GM19452 (cell line): Measurements from ENCODE around the gene C13orf46.
A peak's percentile ranks its signal among the peaks of the same experiment; 100 is the strongest.

ENCODE experiments used
- ATAC-seq: cut with Tn5 transposase; IDR thresholded peaks from one replicate; pipeline ENCODE4 v1.9.1; 2021; ENCODE audit not compliant: unreplicated experiment

The C13orf46 gene

DNA sequence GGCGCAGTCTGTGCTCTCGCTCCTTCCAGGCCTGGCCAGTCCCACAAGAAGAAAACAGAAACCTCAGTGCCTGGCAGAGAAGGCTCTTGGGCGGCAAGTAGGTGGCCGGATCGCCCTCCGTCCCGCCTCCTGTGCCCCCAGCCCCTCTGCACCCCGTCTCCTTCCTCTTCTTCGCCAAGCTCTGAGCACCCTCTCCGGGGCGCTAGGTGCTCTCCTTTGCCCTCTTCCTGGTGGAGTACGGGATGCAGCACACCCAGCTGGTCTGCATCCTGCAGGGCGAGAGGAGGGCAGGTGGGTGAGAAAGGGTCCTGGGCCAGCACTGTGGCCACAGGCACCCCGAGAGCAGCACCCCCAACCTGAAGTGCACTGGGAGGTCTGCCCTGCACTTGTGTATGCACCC is 17.3 kb downstream of the C13orf46 start:
- no peak for ATAC-seq

DNA sequence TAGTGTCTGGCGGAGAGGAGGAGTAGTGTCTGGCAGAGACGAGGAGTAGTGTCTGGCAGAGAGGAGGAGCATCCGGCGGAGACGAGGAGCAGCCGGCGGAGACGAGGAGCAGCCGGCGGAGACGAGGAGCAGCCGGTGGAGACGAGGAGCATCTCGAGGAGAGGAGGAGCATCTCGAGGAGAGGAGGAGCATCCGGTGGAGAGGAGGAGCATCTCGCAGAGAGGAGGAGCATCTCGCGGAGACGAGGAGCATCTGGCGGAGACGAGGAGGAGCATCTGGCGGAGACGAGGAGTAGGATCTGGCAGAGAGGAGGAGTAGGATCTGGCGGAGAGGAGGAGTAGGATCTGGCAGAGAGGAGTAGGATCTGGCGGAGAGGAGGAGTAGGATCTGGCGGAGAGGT is 18.2 kb downstream of the C13orf46 start:
- ATAC-seq, result no peak

DNA sequence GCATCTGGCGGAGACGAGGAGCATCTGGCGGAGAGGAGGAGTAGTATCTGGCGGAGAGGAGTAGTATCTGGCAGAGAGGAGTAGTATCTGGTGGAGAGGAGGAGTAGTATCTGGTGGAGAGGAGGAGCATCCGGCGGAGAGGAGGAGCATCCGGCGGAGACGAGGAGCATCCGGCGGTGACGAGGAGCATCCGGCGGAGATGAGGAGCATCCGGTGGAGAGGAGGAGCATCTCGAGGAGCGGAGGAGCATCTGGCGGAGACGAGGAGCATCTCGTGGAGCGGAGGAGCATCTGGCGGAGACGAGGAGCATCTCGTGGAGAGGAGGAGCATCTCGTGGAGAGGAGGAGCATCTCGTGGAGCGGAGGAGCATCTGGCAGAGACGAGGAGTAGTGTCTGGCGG is 18.6 kb downstream of the C13orf46 start:
- no peak for ATAC-seq

DNA sequence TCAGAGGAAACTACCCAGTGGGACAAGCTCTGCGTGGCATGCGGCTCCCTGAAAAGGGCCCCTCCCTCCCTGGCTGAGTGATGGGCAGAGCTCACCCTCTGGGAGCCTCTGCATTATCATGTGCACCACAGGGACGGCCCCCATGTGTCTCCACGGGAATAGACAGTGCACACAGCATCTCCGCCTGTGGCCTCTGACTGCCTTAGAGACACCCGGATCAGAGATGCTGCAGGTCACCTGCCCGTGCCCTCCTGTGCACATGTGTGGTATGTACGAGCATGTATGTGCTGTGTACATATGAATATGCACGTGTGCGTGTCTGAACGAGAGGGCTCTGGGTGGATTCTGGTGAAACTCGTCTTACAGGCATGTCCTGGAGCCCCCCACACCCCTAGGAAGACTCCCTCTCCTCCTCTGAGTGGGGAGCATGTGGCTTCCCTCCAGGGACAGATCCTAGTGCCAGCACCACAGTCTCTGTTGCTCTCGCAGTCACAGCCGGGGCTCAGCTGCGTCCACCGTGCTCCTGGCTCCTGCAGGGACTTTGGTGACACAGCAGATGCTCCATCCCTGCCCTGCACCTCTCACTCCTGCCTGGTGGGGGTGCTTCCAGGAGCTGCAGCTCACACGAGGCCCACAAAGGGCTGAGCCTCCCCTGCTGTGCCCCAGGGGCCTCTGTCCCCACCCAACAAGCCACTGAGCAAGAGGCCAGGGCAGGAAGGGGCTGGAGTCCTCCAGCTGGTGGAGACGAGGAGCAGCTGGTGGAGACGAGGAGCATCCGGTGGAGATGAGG is 19.6 kb downstream of the C13orf46 start:
- ATAC-seq, result no peak

DNA sequence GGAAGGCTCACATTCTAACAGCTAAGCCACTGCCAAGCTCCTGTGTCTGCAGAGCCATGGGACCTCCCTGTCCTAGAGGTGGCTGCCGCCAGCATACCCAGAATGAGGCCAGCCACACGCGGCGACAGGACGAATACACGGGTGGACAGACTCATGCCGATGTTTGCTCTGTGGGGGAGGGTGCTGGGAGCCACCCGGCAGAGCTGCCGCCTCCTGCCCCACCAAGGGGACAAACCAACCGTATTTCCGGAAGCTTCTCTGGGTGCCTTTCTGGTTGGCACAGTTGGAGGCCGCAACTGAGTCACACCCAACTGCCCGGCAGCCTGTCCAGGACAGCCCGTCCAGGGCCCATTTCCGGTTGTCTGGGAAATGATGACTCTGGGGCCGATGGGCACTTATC is 20.3 kb downstream of the C13orf46 start:
- ATAC-seq, result no peak

DNA sequence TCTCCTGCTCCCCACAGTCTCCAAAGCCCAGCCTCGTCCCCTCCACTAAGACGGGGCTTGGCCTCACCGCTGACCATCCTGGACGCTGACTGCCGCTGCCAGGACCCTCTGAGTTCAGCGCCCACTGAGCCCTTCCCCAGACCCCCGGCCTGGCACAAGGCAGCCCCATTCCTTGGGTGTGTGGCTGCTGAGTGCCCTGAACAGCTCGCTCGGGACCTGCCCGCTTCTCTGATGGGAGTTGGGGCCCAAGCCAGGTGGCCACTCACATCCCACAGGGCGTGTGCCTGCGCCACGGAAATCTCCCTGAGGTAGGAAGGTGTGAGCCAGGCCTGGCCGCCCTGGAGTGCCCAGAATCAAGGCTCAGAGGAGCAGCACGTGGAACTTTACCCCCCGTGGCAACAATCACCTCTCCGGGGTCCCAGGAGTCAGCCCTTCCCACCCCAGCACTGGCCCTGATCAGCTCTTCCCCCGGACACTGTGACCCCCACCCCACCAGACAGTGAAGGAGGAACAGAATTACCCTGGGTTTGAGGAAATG is 20.8 kb downstream of the C13orf46 start:
- no peak for ATAC-seq

DNA sequence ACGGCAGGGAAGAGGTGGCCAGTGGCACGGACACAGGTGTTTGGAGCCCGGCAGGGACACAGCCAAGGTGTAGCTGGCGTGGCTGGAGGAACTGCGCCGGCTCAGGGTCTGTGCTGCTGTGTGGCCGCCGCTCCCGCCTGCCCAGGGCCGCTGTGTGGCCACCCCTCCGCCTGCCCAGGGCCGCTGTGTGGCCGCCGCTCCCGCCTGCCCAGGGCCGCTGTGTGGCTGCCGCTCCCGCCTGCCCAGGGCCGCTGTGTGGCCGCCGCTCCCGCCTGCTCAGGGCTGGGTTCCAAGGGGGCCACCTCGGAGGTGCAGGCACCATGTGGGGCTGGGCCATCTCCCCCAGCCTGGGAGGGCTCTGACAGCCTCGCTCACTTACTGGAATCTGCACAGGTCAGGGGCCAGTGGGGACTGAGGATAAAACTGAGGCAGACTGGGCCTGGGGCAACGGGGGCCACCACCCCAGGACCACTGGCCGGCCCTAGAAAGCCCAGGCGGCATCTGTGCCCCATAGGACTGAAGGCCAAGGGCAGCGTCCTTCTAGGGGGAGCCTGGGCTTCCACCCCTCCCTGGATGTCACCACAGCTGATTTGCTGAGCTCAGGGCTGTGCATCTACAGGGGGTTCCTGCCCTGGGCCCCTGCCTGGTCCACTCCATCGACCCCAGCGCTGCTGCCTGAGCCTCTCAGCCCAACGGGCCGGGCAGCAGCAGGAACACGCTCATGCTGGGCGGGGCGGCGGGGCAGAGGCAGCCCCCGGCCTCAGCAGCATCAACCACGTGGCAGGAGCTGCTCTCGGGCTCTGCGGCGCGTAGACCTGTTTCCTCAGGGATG is 21.5 kb downstream of the C13orf46 start:
- no peak for ATAC-seq

DNA sequence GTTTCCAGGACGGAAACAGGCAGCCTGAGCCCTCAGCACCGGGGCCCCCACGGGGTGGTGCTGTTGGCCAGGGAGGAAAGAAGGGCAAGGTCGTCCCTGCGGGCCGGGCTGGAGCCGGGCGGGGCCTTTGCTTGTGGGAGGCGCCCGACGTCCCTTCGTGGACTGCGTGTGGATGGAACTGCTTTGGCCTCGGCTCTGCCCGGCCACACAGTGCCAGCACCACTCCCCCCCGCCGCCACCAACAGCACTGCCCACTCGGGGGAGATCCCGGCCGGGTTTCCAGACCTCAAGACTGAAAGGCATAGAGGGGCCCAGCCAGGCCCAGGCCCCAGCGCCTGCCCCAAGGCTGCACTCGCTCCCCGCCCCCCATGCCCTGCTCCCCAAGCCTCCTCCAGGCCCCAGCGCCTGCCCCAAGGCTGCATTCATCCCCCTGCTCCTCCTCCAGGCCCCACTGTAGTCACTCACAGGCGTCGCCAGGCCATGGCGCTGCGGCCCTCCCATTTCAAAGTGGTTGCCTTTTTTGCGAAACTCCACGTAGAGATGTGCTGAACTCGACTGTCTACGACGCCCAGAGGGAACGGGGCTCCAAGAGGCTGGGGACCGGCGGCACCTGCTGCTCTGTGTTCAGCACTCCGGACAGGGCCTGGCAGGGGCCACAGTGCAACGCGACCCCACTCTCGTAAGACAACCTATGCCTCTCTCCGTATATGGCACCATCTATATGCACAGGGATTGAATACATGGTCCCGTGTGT is 22.5 kb downstream of the C13orf46 start:
- peak; percentile 64 for ATAC-seq

DNA sequence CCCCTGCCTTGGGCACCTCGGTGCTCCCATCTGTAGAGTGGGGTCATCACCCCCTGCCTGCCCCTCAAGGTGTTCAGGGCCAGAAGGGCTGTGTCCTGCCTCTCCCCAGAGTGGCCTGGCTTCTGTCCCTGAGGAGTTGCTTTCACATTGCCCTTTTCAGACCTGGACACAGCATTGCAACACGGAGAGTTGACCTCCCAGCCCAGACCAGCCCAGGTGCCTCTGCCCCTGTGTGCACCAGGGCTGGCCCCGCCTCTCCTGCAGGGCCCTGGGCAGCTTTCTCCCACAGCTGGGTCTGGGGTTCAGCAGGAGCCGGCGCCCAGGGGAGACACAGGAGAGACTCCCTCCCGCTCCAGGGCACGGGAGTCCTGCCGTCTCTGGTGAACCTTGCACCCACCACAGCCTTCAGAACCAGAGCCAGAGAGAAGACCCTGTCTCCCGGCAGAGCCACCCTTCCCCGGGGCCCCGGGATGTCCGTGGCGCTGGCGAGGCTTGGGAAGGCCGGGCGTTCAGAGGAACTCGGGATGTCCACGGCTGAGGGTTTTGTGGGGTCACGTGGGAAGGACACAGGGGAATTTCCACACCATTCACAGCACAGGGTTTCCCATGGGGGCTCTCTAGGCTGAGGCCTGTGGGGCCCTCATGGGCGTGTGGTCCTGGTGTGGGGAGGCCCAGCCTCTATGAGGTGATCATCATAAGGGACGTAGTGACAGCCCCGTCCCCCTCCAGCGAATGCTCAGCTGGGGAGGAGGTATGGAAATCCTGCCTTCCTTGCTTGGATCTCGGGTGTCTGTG is 23.2 kb downstream of the C13orf46 start:
- peak; percentile 16 for ATAC-seq

DNA sequence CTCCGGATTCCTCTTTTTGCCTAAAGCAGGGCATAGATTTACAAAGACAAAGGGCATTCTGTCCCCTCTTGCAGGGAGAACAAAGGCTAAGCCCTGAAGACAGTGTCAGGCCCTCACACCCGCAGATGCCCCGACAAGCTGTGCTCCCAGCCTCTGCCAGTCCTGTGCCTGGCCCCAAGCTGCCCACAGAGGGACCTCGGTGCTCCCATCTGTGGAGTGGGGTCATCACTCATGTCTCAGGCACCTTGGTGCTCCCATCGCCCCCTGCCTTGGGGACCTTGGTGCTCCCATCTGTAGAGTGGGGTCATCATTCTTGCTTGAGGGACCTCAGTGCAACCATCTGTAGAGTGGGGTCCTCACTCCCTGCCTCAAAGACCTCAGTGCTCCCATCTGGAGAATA is 24.3 kb downstream of the C13orf46 start:
- ATAC-seq, result no peak

DNA sequence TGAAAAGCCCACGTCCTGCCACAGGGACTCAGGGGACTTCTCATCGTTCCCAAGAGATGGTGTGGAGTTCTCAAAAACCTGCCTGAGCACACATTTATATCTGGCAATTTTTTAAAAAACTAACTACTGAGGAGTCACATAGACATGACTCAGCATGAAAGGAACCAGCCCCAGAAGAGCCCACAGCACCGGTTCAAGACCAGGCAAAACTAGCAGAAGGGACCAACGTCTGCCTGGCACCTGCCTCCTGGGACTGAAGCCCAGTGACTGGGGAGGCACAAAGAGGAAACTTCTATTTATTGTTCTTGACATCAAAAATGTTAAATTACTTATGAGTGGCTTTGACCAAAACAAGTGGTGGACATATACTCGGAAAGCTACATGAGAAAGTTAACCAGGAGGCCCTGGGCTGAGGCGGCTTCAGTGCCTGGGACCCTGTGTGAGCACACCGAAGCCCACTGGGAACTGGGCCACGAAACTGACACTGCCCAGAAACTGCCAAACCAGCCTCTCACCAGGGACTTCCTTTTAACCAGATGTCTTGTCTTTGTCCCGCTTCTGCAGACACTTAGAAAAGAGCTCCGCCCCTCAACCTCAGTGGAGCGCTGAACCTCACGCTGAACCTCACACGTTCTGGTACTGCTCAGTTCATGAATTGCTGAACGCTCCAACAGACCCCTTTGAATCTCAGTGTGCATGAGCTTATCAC is 25.7 kb downstream of the C13orf46 start:
- no peak for ATAC-seq

DNA sequence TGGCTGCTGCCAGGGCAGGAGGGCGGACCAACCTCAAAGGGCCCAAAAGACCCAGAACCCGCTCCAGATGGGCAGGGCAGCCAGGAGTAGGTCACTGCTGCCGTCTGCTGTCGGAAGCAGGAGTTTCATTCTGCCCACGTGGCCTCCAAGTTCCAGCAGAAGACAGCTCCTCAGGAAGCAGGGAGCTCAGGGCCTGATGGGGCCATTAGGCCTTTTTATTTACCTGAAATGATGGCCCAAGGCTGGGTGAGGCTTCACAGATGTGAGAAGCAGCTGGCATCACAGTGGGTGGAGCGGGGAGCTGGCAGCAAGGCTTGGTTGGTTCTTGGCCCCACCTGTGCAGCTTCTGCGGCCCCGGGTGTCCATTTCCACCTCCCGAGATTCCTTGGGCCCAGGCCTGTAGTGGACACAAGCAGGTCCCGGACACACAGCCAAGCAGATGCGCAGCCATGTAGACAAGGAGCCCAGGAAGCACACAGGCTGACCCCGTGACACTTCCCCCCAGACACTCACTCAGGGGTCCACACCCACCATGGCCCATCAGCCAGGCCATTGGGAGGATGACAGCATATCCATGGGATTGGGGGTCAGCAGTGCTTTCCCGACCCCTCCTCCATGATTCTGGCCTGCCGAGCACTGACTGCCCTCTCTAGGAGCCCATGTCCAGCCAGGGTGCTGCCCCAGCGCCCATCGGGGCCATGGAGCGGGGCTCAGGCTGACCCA is 26.4 kb downstream of the C13orf46 start:
- ATAC-seq, result no peak

DNA sequence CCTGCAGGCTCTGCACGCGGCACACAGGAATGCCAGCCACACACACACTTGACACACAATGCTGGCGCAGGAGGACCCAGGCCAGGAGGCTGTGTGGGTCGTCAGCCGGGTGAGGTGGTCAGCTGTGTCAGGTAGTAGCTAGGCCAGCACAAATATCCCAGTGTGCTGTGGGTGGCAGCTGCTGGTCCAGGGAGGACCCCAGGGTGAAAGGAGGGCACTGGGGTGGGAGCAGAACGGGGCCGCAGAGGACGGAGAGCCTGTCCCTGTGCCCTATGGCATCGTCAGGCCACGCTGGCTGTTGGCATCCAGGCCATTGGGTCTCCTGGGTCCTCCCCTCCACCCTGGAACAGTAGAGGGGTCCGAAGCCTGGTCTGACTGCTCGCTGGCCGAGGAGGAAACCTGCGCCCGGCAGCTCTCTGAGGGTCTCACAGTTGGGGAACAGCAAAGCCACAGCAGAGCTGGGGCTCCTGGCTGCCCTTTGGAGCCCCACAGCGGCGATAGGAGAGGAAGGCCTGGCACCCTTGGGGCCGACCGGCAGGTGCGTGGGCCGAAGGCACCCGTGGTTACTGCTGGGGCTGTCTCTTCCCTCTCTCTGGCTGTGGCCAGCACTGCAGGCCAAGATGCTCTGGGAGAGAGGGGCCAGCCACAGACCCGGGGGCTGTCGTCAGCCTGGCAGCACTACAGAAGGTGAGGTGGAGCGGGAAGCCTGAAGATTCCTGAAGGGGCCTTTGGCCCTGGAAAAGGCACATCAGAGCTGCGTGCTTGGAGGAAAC is 27.3 kb downstream of the C13orf46 start:
- ATAC-seq, result no peak

DNA sequence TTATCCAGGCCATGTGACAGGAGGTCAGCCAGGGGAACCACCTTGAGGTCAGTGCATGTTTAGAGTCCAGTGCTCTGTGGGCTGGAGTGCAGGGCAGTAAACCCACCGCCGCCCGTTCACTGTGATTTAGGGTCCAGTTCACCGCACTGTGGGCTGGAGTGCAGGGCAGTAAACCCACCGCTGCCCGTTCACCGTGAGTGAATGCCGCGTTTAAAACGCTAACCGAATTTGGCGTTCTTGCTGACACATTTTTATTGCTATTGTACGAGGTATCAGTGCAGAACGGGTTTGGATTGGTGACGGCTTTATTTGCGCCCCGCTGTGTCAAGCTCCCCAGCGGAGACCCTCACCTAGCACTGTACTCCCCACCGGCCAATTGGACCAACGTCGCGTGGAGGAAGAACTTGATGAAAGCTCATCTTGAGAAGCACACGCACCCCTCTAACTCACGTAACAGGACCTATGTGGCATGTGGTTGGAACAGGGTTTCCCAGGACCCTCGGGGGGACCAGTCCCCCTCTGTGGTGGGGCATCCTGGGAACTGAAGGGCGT is 27.9 kb downstream of the C13orf46 start:
- ATAC-seq, result no peak

DNA sequence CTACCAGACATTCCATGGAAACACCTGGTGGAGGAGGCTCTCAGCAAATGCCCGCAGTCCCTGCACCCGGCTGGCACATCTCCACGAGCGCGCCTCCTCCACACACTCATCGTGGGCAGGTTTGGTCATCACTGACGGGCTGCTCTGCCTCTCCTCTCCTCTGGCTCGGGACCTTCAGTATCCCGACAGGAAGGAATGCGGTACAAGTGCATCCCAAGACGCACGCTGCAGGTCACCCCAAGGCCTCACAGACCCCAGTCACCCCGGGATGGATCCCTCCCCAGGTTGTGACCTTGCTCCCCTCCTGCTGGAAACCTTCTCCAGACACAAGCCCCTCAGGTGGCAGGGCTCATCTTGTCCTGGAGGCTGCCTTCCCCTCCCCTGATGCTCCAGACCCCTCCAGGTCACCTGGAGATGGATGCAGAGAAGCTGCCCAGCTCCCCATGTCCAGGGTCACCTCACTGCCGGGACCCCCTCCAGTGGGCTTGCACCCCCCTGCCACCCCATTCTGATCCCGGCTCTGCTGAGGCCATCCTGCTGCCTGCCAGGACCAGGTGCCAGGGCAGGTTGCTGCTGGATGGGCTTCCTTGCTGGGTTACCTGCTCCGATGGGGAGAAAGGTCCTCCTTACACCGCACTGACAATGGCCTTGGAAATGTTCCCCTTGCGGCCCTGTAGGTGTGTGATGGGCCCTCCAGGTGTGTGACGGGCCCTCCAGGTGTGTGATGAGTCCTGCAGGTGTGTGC is 29.9 kb downstream of the C13orf46 start:
- ATAC-seq, result no peak

DNA sequence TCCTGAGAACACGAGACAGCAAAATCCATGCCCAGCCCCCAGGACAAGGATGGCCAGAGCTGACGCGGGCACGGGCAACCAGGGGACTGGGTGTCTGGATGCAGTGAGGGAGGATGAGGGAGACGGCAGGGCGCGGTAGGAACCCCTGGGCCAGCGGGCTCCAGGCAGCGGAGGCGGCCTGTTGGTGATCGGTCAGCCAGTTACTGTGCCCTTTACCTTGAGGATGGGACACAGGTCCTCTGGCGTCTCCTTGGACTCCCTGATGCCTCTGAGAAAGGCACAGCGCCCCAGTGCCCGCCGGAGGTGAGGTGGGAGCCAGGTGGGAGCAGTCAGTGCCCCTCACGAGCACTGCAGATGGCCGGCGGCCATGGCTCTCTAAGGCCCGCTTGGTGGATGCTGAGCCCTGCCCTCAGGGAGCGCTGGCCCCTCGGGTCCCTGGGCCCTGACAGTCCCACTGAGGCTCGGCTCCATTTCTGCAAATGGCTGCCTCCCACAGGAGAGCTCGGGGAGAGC is 31.2 kb downstream of the C13orf46 start:
- no peak for ATAC-seq

DNA sequence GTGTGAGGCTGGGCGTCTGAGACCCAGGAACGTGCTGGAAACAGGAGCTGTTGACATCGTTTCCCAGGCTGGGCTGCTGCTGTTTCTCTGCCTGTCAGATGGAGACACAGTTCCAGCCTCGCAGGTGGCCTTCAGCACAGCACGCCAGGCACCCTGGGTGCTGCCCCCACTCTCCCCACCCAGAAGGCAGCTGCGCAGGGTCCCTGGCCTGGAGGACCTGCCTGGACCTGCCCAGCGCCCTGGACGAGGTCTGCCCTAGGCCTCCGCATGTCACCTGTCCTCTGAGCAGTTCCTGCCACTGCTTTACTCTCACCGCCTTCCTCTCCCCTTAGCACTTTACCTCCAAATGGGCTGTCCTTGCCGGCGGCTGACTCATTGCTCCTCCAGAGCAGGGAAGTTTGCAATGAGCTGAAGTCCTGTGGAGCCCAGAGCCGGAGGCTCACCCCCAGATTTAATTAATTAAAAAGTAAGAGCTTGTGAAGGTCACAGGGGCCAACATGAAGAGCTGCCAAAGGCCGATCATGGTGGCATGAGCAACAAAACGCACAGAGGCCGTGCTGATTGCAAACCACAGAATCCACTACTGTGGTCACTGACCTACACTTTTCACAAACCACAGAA is 32.2 kb downstream of the C13orf46 start:
- ATAC-seq, result no peak
